Measurements from ENCODE around the gene PTDSS2.

Gene PTDSS2

DNA sequence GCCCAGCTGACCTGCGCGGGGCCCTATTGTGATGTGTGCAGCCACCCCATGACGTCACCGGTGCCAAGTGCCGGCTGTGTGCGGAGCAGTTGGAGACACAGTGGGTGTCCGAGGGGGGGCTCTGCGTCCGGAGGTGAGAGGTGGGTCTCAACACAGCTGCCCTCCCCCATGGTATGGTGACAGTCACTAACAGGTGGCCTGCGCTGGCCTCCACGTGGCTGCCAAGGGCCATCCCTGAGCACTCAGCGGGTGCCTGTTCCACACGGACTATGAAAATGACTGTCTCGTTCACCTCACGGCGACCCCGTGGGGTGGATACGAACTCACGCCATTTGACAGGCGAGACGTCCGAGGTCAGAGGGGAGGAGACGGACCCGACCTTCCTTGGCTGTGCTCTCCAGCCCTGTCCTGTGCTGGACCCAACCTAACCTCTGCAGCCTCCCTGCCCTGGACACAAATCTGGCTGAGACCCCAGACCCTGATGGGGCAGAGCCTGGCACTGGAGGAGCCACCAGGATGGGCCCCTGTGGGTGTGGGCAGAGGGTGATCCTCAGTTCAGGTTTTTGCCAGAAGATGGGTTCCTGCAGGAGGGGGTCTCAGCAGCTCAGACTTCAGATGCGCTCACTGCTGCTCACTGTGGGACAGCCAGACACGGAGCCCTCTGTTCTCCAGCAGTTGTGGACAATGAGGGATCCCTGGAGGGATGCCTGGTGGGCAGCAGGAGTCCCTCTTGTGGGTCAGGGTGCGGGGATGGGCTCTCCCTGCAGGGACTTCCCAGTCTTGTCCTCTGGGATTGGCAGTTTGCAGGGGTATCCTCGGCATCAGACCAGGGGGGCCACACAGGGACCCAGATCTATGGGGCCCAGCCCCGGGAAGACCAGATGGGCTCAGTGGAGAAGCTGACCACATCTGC is 79.0 kb downstream of the PTDSS2 start:
- peak in 1 of 51 donors; percentile 8 for DNase-seq

DNA sequence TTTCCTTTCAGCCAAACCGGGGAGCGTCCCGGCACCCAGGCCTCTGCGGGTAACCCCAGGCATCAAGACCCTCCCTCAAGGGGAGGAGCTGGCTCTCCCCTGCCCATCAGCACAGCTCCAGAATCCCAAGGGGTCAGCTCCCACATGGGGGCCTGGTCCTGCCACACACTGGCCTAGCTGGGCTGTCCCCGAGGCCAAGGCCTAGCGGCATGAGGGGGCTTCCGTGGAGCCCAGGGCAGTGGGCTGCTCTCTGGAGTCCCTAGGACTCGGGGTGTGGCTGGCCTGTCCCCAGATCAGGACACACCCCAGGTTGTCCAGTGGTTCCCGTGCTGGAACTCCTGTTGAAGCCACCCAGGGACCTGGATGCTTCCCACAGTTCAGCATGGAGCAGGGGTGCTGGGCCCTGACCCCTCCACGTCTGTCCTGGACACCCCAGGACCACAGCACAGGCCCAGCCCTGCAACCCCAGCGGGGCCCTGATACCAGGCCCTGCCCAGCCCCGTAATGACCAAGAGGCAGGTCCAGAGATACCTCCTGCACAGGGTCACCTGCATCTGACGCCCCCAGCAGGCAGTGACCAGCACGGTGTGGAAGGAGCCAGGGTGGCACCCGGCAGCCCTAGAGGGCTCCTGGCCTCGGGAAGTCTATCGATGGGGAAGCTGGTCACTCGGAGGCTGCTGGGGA is 79.8 kb downstream of the PTDSS2 start:
- DNase-seq, result no peak

DNA sequence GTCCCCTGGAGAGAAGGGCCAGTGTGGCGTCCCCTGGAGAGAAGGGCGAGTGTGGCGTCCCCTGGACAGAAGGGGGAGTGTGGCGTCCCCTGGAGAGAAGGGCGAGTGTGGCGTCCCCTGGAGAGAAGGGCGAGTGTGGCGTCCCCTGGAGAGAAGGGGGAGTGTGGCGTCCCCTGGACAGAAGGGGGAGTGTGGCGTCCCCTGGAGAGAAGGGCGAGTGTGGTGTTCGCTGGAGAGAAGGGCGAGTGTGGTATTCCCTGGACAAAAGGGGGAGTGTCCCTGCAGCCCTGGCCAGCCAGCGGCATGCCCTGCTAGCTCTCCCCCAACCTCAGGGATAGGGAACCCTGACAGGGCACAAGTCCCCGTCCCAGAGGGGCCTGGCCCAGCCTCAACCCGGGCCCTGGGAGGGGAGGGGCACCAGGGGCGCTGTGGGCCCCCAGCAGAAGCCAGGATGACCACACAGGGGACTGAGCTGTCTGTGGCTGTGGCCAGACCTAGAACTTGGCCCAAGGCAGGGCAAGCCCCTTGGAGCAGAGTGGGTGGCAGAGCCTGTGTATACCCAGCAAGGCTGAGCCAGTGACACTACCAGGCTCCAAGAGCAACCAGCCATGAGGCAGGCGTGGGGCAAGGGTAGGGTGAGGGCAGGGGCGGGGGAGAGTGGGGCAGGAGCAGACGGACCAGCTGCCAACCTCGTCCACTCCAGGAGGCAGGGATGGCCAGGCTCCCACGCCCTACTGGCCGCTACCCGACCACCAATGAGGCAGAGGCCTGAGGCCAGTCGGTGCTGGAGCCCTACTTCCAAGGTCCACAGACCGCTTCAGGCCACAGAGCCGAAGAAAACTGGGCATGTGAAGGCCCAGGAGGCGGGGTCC is 81.1 kb downstream of the PTDSS2 start:
- no peak for DNase-seq

DNA sequence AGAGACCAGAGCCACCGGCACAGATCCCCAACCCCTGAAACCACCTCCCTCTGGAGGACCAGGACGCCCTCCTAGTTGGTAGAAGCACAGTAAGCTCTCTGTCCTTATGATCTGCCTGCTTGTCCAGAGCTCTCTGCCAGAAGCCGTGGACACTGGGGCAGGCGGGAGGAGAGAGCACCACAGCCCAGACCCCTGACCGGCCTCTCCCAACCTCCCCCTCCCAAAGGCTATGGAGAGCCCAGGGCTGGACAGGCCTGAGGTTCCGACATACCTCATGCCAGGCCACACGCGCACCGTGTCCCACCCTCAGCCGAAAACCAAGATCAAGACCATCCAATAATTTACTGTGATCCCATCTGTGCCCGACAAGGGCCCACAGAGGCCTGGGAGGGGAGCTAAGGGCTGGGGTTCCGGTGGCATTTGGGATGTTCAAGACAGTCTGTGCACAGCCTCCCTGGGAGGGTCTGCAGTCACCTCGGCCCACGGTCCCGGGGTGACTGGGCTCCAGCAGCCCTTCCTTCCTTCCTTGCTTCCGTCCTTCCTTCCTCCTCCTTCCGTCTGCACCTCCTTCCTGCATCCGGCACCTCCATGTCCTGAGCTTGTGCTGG is 81.9 kb downstream of the PTDSS2 start:
- no peak for DNase-seq

DNA sequence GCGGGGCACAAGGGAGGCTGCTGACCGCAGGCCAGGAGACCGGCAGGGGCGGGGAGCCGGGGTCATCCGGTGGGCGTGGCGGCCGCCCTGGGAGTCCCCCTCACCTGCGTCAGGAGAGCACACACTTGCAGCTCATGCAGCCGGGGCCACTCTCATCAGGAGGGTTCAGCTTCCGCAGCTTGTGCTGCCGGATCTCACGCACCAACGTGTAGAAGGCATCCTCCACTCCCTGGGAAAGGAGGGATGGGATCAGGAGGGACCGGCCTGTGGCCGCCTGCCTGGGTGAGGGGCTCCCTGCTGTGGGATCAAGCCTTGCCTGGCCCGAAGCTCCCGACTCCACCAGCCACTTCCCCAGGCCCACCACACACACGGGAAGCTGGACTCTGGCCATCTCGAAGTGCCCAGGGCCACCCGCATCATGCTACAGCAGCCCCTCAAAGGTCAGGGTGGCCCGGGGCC is 82.5 kb downstream of the PTDSS2 start:
- DNase-seq, result no peak

DNA sequence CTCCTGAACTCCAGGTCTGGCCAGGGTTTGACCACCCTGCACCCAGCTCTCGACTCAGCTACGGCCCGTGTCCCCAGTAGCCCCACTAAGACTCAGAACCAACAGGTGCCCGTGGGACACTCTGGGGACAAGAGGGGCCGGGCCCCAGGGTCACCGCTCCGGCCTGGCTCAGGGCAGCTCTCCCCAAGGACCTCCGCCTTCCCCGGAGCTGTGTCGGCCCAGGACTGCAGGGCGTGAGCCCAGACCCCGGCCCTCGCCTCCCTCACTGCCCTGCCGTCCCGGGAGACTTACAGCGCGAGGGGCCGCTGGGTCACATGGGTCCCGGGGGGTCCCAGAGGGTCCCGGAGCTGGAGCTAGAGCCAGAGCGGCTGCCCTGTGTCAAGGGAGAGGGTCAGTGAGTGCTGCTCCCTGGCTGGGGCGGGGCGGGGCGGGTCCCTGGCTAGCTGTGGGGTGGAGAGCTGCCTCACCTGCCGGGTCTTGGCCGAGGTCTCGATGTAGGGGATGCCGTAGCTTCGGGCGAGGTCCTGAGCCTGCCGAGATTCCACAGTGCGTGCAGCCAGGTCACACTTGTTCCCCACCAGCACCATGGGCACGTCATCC is 83.0 kb downstream of the PTDSS2 start:
- DNase-seq, result no peak

DNA sequence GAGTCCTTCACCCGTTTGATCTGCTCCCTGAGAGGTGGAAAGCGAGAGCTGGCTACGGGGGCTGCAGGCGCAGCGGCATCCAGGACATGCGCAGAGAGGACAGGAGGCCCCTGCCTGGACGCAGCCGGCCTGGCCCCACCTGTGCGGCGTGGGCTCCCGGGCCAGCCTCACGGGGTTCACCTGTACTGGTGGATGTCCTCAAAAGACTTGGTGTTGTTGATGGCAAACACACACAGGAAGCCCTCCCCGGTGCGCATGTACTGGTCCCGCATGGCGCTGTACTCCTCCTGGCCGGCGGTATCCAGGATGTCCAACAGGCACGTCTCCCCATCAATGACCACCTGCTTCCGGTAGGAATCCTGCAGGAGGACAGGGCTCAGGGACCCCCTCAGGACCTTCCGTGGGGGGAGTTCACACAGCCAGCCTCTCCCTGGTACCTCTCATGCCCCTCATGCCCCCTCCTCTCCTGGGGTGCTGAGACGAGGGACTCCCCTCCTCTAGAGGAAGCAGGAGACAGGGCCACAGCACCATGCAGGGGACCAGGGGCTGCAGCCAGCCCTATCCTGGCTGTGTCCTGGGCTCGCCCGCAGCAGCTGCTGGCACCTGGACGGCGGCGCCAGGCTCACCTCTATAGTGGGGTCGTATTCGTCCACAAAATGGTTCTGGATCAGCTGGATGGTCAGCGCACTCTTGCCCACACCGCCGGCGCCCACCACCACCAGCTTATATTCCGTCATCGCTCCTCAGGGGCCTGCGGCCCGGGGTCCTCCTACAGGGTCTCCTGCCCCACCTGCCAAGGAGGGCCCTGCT is 83.7 kb downstream of the PTDSS2 start:
- DNase-seq, result no peak

DNA sequence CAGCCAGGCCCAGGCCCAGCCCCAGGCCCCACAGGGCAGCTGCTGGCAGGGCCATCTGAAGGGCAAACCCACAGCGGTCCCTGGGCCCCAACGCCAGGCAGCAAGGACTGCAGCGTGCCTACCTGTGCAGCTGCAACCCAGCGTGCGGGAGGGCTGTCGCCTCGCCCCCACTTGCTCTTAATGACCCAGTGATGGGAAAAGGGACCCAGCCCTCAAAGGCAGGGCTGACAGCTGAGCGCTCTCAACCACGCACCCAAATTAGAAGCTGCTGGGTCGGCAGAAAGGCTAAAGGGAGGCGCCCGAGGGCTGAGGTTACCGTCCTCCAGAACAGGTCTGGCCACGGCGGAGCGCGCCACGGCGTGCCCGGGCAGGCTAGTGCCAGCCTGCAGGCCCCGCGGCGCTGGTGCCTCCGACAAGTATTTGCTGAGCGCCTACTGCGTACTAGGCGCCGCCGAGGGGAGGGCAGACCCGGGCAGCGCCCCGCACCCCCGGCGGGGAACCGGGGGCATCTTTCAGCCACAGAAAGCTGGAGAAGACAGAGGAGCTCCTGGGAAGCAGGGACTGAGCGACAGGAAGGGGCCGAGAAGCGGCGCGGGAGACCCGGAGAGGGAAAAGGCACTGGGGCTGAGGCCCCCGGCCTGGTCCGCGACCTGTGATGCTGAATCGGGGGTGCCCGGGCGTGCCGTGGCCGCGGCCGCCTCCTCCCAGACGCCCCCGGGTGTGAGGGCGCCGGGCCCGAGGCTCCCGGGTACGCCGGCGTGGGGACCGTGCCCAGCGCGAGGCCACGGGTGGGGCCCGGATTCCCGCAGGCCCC is 84.5 kb downstream of the PTDSS2 start:
- peak in 9 of 51 donors; percentile 13 to 47 (median 23) for DNase-seq

DNA sequence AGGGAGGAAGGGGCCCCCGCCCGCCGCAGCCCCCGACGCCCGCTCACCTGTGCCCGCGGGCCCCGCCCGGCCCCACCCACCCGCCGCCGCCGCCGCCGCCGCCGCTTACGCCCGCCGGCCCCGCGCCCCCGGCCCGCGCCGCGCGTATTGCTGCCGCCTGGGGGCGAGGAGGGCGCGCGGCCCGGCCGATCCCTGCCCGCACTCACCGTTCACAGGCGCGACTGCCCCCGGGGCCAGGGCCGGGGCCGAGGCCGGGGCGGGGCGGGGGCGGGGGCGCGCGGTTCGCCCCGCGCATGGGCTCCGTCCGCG is 85.1 kb downstream of the PTDSS2 start:
- no peak for DNase-seq

DNA sequence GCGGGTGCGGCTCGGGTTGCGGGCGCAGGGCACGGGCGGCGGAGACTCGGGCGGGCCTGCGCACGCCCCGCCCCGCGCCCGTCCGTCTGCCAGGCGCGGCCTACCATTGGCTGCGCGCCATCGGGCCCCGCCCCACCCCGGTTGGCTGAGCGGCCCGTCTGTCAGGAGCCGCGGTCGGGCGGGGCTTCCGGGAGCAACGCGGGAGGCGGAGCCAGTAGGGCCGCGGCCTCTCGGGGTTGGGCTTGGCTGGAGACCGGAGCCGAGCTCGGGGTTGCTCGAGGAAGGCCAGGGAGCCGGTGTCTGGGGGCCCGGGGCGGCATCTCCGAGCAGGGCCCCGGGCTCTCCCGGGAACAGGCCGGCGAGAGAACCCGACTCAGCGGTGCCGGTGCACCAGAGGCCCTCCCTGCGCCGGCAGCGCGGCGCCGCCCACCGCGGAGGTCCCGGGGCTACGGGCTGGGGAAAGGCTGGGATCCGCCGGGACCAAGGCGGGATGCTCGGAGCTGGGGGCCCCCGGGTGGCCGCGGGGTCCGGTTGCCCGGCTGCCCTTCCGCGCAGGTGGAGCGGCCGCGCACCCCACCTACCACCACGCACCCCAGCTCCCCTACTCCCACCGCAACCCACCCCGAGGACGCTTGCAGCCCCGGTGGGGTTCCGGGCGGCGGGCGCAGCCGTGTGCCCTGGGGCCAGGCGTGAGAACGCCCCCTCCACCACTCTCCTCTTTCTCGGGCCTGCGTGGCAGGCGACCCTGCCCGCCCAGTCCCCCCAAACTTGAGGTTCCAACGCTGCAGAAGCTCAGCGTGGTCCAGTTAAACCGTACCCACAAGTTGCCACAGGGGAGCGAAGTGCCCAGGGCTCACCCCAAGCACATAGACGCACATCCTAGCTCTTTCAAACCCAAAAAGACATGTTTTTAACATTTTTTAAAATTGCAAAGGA is 85.7 kb downstream of the PTDSS2 start, which contains the start of gene HRAS:
TSS of gene HRAS (minus strand) at position 58 of the 936 bp plus-strand sequence.
- peak; percentile 15 to 98 (median 92) for DNase-seq

DNA sequence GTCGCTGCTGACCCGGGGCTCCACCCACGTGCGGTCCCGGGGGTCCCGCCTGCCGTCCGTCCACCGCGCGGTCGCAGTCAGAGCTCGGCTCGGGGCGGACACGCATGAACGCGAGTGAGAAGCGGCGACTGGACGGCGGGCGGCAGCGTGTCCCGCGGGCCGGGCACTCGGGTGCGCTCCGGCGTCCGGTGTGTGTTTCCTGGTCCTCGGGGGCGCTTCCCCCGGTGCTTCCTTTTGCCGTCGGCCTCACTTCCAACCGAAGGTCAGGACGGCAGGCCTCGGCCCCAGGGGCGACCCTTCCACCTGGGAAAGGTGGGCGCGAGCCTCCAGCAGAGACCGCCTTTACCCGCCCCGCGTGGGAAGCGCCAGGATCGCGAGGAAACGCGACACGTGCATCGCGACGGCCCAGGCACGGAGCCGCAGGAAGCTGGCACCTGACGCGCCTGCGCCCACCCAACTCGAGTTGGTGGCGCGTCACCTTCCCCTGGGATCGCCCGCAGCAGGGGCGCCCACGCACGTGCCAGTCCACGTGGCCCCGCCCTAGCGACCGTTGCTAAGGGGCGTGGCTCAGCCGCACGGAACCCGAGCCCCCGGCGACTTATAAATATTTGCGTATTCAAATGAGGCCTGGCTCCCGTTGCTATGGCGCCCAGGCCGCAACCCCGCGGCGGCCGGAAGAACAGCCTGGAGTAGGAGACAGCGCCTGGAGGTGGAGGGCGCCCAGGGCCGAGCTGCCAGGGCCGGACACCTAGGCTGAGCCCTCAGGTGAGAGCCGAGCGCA is 87.0 kb downstream of the PTDSS2 start, which contains the start of gene LRRC56:
TSS of gene LRRC56 (plus strand) at position 687 of the 781 bp plus-strand sequence. CDS start 3,158 bp downstream, outside the sequence.
- DNase-seq, result peak in 19 of 51 donors; percentile 13 to 61 (median 43)

DNA sequence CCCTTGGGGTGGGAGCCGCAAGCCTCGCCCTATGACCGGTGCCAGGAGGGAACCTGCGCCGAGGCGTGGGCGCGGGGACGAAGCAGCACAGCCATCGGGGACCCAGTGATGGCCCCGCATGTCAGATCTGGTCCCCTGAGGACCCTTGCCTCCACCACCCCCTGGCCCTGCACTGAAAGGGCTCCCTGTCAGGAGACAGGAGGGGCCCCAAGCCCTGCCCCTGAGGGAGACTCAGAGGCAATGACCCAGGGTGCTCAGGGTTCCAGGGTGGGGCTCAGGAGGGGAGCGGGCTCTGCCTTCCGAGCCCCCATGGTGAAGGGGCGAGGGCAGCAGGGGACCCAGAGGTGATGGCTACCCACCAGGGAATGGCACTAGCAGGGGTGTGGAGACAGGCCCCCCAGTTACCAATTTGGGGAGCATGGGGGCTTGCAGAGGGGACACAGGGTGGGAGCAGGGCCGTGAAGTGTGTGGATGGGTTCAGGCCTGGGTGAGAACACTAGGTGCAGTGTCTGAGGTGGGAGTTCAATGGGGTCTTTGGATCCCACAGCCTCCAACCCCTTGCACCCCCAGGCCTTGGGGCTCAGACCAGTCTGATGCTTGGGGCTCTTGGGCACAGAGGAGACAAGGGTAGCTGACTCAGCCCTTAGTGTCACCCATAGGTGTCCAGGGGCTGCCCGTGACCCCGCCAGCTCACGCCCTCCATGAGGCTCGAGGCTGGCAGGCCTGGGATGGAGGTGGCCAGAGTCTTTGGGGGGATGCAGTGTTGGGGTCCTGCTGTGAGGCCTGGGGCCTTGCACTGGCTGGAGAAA is 87.7 kb downstream of the PTDSS2 start:
- DNase-seq, result no peak

DNA sequence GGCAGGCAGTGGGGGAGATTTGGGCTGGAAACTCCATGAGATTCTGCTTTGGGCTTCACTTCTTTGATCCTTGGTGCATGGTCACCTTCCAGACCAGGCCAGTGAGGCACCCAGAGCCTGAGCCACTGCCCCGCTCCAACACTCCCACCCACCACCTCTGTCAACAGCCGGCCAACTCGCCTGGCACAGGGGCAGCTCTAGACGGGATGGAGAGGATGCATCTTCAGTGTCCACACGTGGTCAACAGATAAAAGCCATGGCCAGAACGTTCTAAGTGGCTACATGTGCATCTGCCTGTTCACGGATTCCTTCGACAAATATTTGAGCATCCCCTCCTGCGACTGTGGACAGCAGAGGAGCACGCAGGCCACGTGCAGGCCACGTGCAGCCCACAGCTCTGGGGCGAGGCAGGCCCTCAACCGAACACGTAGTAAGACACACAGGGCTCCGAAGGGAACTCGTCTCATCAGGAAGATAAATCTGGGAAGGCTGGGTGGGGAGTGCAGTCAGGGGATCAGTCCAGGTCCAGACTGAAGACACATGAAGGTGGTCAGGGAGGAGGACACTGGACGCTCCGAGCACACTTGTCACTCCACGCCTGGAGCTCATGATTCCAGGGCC is 88.5 kb downstream of the PTDSS2 start:
- no peak for DNase-seq

DNA sequence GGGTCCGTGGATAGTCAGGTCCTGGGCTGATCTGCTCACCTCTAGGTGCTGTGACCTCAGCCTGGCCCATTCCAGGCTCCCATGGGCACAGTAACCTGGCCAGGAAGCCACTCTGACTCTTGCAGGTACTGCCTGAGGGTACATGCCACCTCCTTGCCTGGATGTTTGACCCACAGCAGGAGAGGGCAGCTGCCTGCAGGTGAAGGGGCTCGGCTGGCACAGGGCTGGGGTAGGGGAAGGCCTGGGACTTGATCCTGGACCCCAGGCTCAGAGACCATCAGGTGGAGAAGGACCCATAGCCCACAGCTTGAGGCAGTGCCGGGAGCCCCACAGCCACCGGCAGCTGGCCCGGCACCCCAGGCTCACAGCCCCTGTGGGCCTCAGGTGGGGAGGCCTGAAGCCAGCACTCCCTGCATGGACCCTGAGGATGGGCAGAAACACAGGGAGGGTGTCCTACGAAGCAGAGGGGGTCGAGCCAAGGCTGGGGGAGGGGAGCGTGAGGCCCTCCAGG is 89.9 kb downstream of the PTDSS2 start:
- DNase-seq, result no peak
